HepG2 (cell line): ENCODE data around the gene BRCA1. TPM values are rescaled to one million over a fixed set of nuclear protein-coding genes. Genes with fewer than 3 reads are reported as not detected.
A peak's percentile ranks its signal among the peaks of the same experiment; 100 is the strongest.

Source experiments
- AKAP8 ChIP-seq: sonication (generic); formaldehyde crosslinking; IDR thresholded peaks from 2 replicates; pipeline ENCODE4 v1.5.1; 2020; ENCODE audit warnings: mild to moderate bottlenecking, missing genetic modification reagents
- BCL6 ChIP-seq: IDR thresholded peaks from 2 replicates; pipeline ENCODE4 v1.6.1; 2016; ENCODE audit warnings: missing genetic modification reagents, missing compliant biosample characterization
- E2F1 ChIP-seq: sonication (generic); formaldehyde crosslinking; IDR thresholded peaks from 2 replicates; pipeline ENCODE4 v1.5.0; 2020; ENCODE audit warnings: missing genetic modification reagents
- GATAD2A ChIP-seq: IDR thresholded peaks from 2 replicates; pipeline ENCODE4 v1.6.1; 2016
- GPN1 ChIP-seq: sonication (generic); formaldehyde crosslinking; IDR thresholded peaks from 2 replicates; pipeline ENCODE4 v1.5.1; 2020; ENCODE audit warnings: missing genetic modification reagents, borderline replicate concordance
- HMGXB4 ChIP-seq, 2 experiments: sonication (generic) in 1 of 2; formaldehyde crosslinking in 1 of 2; IDR thresholded peaks; 2 replicates each; pipeline versions ENCODE4 v1.4.0 to v1.6.1; 2018 to 2020; ENCODE audit warnings: missing genetic modification reagents in 2 of 2, borderline replicate concordance in 1 of 2, low read depth in 1 of 2, mild to moderate bottlenecking in 1 of 2, missing biosample characterization in 1 of 2
- HOXA5 ChIP-seq: sonication (generic); formaldehyde crosslinking; IDR thresholded peaks from 2 replicates; pipeline ENCODE4 v1.4.0; 2020; ENCODE audit warnings: missing genetic modification reagents
- KAT7 ChIP-seq: IDR thresholded peaks from 2 replicates; pipeline ENCODE4 v1.6.1; 2018; ENCODE audit warnings: borderline replicate concordance, missing compliant biosample characterization
- LBX2 ChIP-seq: sonication (generic); formaldehyde crosslinking; IDR thresholded peaks from 2 replicates; pipeline ENCODE4 v1.5.0; 2020; ENCODE audit warnings: missing genetic modification reagents, mild to moderate bottlenecking, borderline replicate concordance
- MYPOP ChIP-seq: sonication (generic); formaldehyde crosslinking; IDR thresholded peaks from 2 replicates; pipeline ENCODE4 v1.8.1; 2023; ENCODE audit warnings: mild to moderate bottlenecking, moderate library complexity, missing genetic modification reagents
- RFXANK ChIP-seq: IDR thresholded peaks from 2 replicates; pipeline ENCODE4 v1.6.1; 2016
- SIX1 ChIP-seq: sonication (generic); formaldehyde crosslinking; IDR thresholded peaks from 2 replicates; pipeline ENCODE4 v1.4.0; 2020; ENCODE audit warnings: missing genetic modification reagents, borderline replicate concordance
- SKI ChIP-seq: fragments of 450-650 bp; IDR thresholded peaks from one replicate; pipeline ENCODE4 v1.6.1; 2018; ENCODE audit warnings: mild to moderate bottlenecking; ENCODE audit not compliant: partially characterized antibody
- THAP11 ChIP-seq: IDR thresholded peaks from 2 replicates; pipeline ENCODE4 v1.6.1; 2016; ENCODE audit warnings: missing biosample characterization, missing genetic modification reagents
- ZFYVE20 ChIP-seq: sonication (generic); formaldehyde crosslinking; IDR thresholded peaks from 2 replicates; pipeline ENCODE4 v1.8.0; 2023; ENCODE audit warnings: low read depth, mild to moderate bottlenecking, moderate library complexity, missing genetic modification reagents, borderline replicate concordance
- ZNF124 ChIP-seq: sonication (generic); formaldehyde crosslinking; IDR thresholded peaks from 2 replicates; pipeline ENCODE4 v1.4.0; 2020; ENCODE audit warnings: missing genetic modification reagents
- ZNF251 ChIP-seq: sonication (generic); formaldehyde crosslinking; IDR thresholded peaks from 2 replicates; pipeline ENCODE4 v1.9.0; 2021; ENCODE audit warnings: mild to moderate bottlenecking, missing genetic modification reagents
- ZNF264 ChIP-seq: sonication (generic); formaldehyde crosslinking; IDR thresholded peaks from 2 replicates; pipeline ENCODE4 v1.4.0; 2020; ENCODE audit warnings: missing genetic modification reagents
- ZNF414 ChIP-seq: sonication (generic); formaldehyde crosslinking; IDR thresholded peaks from 2 replicates; pipeline ENCODE4 v1.5.0; 2020; ENCODE audit warnings: missing genetic modification reagents
- ZNF468 ChIP-seq: sonication (generic); formaldehyde crosslinking; IDR thresholded peaks from 2 replicates; pipeline ENCODE4 v1.8.0; 2022; ENCODE audit warnings: mild to moderate bottlenecking, moderate library complexity, missing genetic modification reagents
- ZNF672 ChIP-seq: sonication (generic); formaldehyde crosslinking; IDR thresholded peaks from 2 replicates; pipeline ENCODE4 v1.8.1; 2022; ENCODE audit warnings: missing genetic modification reagents
- ZNF740 ChIP-seq: sonication (generic); formaldehyde crosslinking; IDR thresholded peaks from 2 replicates; pipeline ENCODE4 v1.4.0; 2020; ENCODE audit warnings: missing genetic modification reagents
- ZNF816 ChIP-seq: sonication (generic); formaldehyde crosslinking; IDR thresholded peaks from 2 replicates; pipeline ENCODE4 v1.8.0; 2022; ENCODE audit warnings: missing genetic modification reagents, mild to moderate bottlenecking, borderline replicate concordance
- polyA plus RNA-seq, 8 experiments: library from polyadenylated mRNA; depleted of rRNA in 3 of 8; stranded (reverse) in 7 of 8; unstranded in 1 of 8; fragments of >200 nt; fragmentation: Illumina TruSeq in 4 of 8; extraction: Trizol in 4 of 8; gene quantifications; 2 replicates each; pipeline versions ENCODE4 v1.2.1 to v1.2.3, GENCODE V29; 2011 to 2016; ENCODE audit warnings: low read depth in 4 of 8, missing spikeins in 1 of 8, mixed read lengths in 1 of 8; ENCODE audit not compliant: insufficient read depth in 1 of 8
- total RNA-seq, 5 experiments: library from RNA; depleted of rRNA; stranded (reverse); fragments of >200 nt; fragmentation: Illumina TruSeq; extraction: Trizol; gene quantifications; 2 replicates each; pipeline ENCODE4 v1.2.3, GENCODE V29; 2016; ENCODE audit warnings: low read depth in 1 of 5

BRCA1 gene
- total and polyA plus RNA-seq, 2 of the 13 experiments (the other 11 are each of a cell fraction or from before 2014, with no cell fraction given): 13.3 to 37.5 TPM

GRCh38 chr17:43170140-43170765, 45.1 kb upstream of the BRCA1 start (continued):
- TF ChIP-seq MYPOP (CRISPR knock-in tag): no peak; the same call in none of the 2 replicates
- peak; percentile 4 for TF ChIP-seq SKI
- no peak for TF ChIP-seq ZFYVE20
- peak; percentile 6; the same call in 1 of the 2 replicates for TF ChIP-seq GATAD2A (CRISPR knock-in tag)
- TF ChIP-seq HMGXB4 (CRISPR knock-in tag; IDR thresholded peaks at IDR 0.05; ENCODE audit: borderline replicate concordance in 1 of 2, low read depth in 1 of 2): peak; percentile 43 to 66; a peak in 1 of 4 replicates
- no peak; the same call in 1 of the 2 replicates for TF ChIP-seq HOXA5 (CRISPR knock-in tag)
- TF ChIP-seq ZNF264 (CRISPR knock-in tag): no peak
- TF ChIP-seq ZNF816 (CRISPR knock-in tag): no peak
- TF ChIP-seq ZNF251 (CRISPR knock-in tag): 0 out of 2 replicates have a peak, but pooled peaks have one; percentile 40
- TF ChIP-seq BCL6 (CRISPR knock-in tag): no peak
- TF ChIP-seq LBX2 (CRISPR knock-in tag): no peak
- peak; percentile 3; the same call in 1 of the 2 replicates for TF ChIP-seq ZNF124 (CRISPR knock-in tag)
- TF ChIP-seq ZNF672 (CRISPR knock-in tag): no peak
- no peak for TF ChIP-seq RFXANK
- TF ChIP-seq ZNF468 (CRISPR knock-in tag): 0 out of 2 replicates have a peak, but pooled peaks have one; percentile 42
- no peak; the same call in 1 of the 2 replicates for TF ChIP-seq SIX1
- TF ChIP-seq E2F1 (CRISPR knock-in tag): no peak
- 0 out of 2 replicates have a peak, but pooled peaks have one; percentile 21 for TF ChIP-seq ZNF414 (CRISPR knock-in tag)
- TF ChIP-seq KAT7 (CRISPR knock-in tag): peak; percentile 22; the same call in 1 of the 2 replicates
- TF ChIP-seq AKAP8: peak; percentile 6; the same call in 1 of the 2 replicates
- peak; percentile 89 for TF ChIP-seq THAP11 (CRISPR knock-in tag)
- TF ChIP-seq ZNF740 (CRISPR knock-in tag): no peak
- TF ChIP-seq GPN1 (CRISPR knock-in tag): no peak
